Esophagus squamous epithelium (tissue), 5 donors: ENCODE data around the gene PDIK1L. TPM values are rescaled to one million over a fixed set of nuclear protein-coding genes. Genes with fewer than 3 reads are reported as not detected.

Experiments used
- DNase-seq: peaks from one replicate; lab custom pipeline; 2025; lab: John Stamatoyannopoulos, UW
- H3K27ac ChIP-seq, 4 donors: fragments of 200-600 bp; sonication (generic); one replicate each; pipeline ENCODE4 v1.5.1; 2016 to 2019; ENCODE audit warnings: mild to moderate bottlenecking in 1 of 4
- H3K27me3 ChIP-seq, 4 donors: fragments of 200-600 bp; sonication (generic); 1 replicate in 3 of 4; 2 replicates in 1 of 4; pipeline versions ENCODE4 v1.5.1 to v1.6.0; 2017 to 2021; ENCODE audit warnings: antibody characterized with exemption in 1 of 4
- H3K36me3 ChIP-seq, 3 donors: fragments of 200-600 bp; sonication (generic); one replicate each; pipeline ENCODE4 v1.5.1; 2016 to 2019
- H3K4me1 ChIP-seq, 3 donors: fragments of 200-600 bp; sonication (generic); one replicate each; pipeline ENCODE4 v1.5.1; 2017 to 2019
- H3K4me3 ChIP-seq, 4 donors: fragments of 200-600 bp; sonication (generic); 1 replicate in 3 of 4; 2 replicates in 1 of 4; pipeline ENCODE4 v1.5.1; 2016 to 2019; ENCODE audit warnings: mild to moderate bottlenecking in 2 of 4, moderate library complexity in 1 of 4
- H3K9me3 ChIP-seq, 3 donors: fragments of 200-600 bp; sonication (generic); one replicate each; pipeline ENCODE4 v1.5.1; 2016 to 2019
- CTCF ChIP-seq, 6 experiments: fragments of 450-650 bp in 4 of 6; fragments of 200-600 bp in 2 of 6; sonication (generic) in 2 of 6; IDR thresholded peaks; one replicate each; pipeline ENCODE4 v1.5.1; 2016 to 2019; ENCODE audit warnings: antibody characterized with exemption in 6 of 6, mild to moderate bottlenecking in 4 of 6, moderate library complexity in 4 of 6
- POLR2A ChIP-seq, 4 donors: fragments of 450-650 bp; IDR thresholded peaks; one replicate each; pipeline ENCODE4 v1.6.1; 2017; ENCODE audit warnings: antibody characterized with exemption in 4 of 4, mild to moderate bottlenecking in 4 of 4, moderate library complexity in 3 of 4
- WGBS, 2 donors: methylation state at CpG; one replicate each; pipeline ENCODE4 v1.1.5; 2018; 5-methylcytosine and 5-hydroxymethylcytosine counted together
- intact Hi-C: fragments of 100-400 bp; cut with DNase I; formaldehyde crosslinking; loops from one replicate; pipeline ENCODE4 v1.15.0; 2022
- total RNA-seq, 4 donors: library from RNA; depleted of rRNA; stranded (reverse); fragments of >200 nt; gene quantifications; one replicate each; pipeline ENCODE4 v1.1.0, GENCODE V29; 2016
- donor health status: DM: yes; HTN: yes; CAD: no.

Gene PDIK1L
- total RNA-seq, 4 donors from 2014 or later: 5.6 to 14.0 (median 8.3) TPM

- 44 to 49% methylated on average over 7 to 8 of the region's 9 CpGs for WGBS, 2 donors
- Histone ChIP-seq H3K4me1 (peaks cover 8 to 24% (median 17%) of the 10 kb centered on the region in 3 donors), H3K27ac (peak overlapping the region; percentile 86 to 92 (median 88)), H3K4me3 (peak overlapping the region; percentile 79 to 98 (median 90)), H3K27me3 (no peaks in the 10 kb centered on the region), H3K9me3 (no peaks in the 10 kb centered on the region), H3K36me3 (peaks cover 0 to 14% (median 0%) of the 10 kb centered on the region in 3 donors)
- TF ChIP-seq CTCF (IDR thresholded peaks at IDR 0.05): no peak
- TF ChIP-seq POLR2A (IDR thresholded peaks at IDR 0.05): no peak
- intact Hi-C loops: no loop called here
- no peak for DNase-seq
Observed at GRCh38 chr1:26170472-26170821, 58.8 kb downstream of the PDIK1L start.

GRCh38 chr1:26171084-26172072, 59.8 kb downstream of the PDIK1L start, which contains the start of gene ZNF593OS:
TSS of gene ZNF593OS (minus strand) at chr1:26171832. CDS start at chr1:26171661, 171 bp downstream.
- DNase-seq: no peak
- TF ChIP-seq CTCF (IDR thresholded peaks at IDR 0.05) (no peak), POLR2A (IDR thresholded peaks at IDR 0.05) (no peak)
- 87 to 90% methylated on average over 13 to 23 of the region's 34 CpGs for WGBS, 2 donors
- Histone ChIP-seq H3K9me3 (no peaks in the 10 kb centered on the region), H3K27me3 (no peaks in the 10 kb centered on the region), H3K27ac (peak within 1 kb of the TSS in 2 of 4 donors; percentile 87 to 92), H3K4me3 (peak within 1 kb of the TSS in 3 of 4 donors; percentile 88 to 98 (median 91)), H3K4me1 (peaks cover 8 to 24% (median 17%) of the 10 kb centered on the region in 3 donors), H3K36me3 (peaks cover 0 to 14% (median 0%) of the 10 kb centered on the region in 3 donors)
- intact Hi-C loops: no loop called here

Other genes starting within 250 kb of the PDIK1L start
- 10 to 100 TPM in 3 of 4 donors, 1 to 10 TPM in 1; 6.6 to 18.3 (median 12.1) TPM for gene PAQR7, start 236.1 kb upstream of the PDIK1L start, total RNA-seq
- 10 to 100 TPM; 29.6 to 65.5 (median 42.7) TPM for gene STMN1, start 205.4 kb upstream of the PDIK1L start, total RNA-seq
- gene PAFAH2, start 113.8 kb upstream of the PDIK1L start, total RNA-seq: 10 to 100 TPM in 3 of 4 donors, 1 to 10 TPM in 1; 8.3 to 17.2 (median 11.7) TPM
- gene EXTL1, start 90.0 kb upstream of the PDIK1L start, total RNA-seq: not detected
- gene SLC30A2, start 65.7 kb upstream of the PDIK1L start, total RNA-seq: not detected
- gene TRIM63, start 44.2 kb upstream of the PDIK1L start, total RNA-seq: 1 to 10 TPM in 1 of 4 donors, under 1 TPM in 1, not detected in 2; 0.23 to 1.7 TPM
- gene FAM110D, start 47.3 kb downstream of the PDIK1L start, total RNA-seq: 1 to 10 TPM in 2 of 4 donors, under 1 TPM in 2; 0.23 to 5.1 (median 2.0) TPM
- not detected for gene C1orf232, start 57.1 kb downstream of the PDIK1L start, total RNA-seq
- 10 to 100 TPM; 19.2 to 45.6 (median 24.7) TPM for gene ZNF593, start 58.1 kb downstream of the PDIK1L start, total RNA-seq
- gene ZNF593OS, start 60.0 kb downstream of the PDIK1L start, total RNA-seq: not detected
- 10 to 100 TPM; 17.8 to 43.3 (median 25.9) TPM for gene CNKSR1, start 65.7 kb downstream of the PDIK1L start, total RNA-seq
- gene CATSPER4, start 78.8 kb downstream of the PDIK1L start, total RNA-seq: not detected
- gene CEP85, start 122.4 kb downstream of the PDIK1L start, total RNA-seq: 10 to 100 TPM in 3 of 4 donors, 1 to 10 TPM in 1; 7.5 to 14.7 (median 12.5) TPM
- gene SH3BGRL3, start 168.3 kb downstream of the PDIK1L start, total RNA-seq: 100 to 1,000 TPM in 2 of 4 donors, 10 to 100 TPM in 2; 76.9 to 163 (median 106) TPM
- gene UBXN11, start 194.8 kb downstream of the PDIK1L start, total RNA-seq: 1 to 10 TPM; 3.2 to 9.2 (median 3.7) TPM
- gene CD52, start 206.1 kb downstream of the PDIK1L start, total RNA-seq: 10 to 100 TPM in 2 of 4 donors, 1 to 10 TPM in 2; 1.9 to 22.1 (median 9.4) TPM
- gene CRYBG2, start 242.3 kb downstream of the PDIK1L start, total RNA-seq: 100 to 1,000 TPM in 3 of 4 donors, 10 to 100 TPM in 1; 35.8 to 305 (median 122) TPM